ENCODE measurements around the gene PKP1. TPM values are rescaled to one million over a fixed set of nuclear protein-coding genes. Genes with fewer than 3 reads are reported as not detected.

PKP1 gene
- total and polyA plus RNA-seq, 10 of the 15 experiments (the other 5 are each of a cell fraction or from before 2014, with no cell fraction given) = 0.03 TPM; not detected in 9

- intact Hi-C loops (cut with micrococcal nuclease; ENCODE audit: unreplicated experiment) = no loop called here
- H3K4me3 ChIP-seq = no peak overlapping the region
- no TSS peak for BruUV-seq (replicated peaks)
- H3K9me3 ChIP-seq (replicated peaks; ENCODE audit: control insufficient read depth, insufficient read depth, low read length) = no peaks in the 10 kb centered on the region
- no peak for FAIRE-seq
- peak; percentile 50; the same call in 2 of the 3 replicates for ATAC-seq
- no peak overlapping the region for H2AFZ ChIP-seq (ENCODE audit: control insufficient read depth, low read depth, low read length)
- WGBS (ENCODE audit: insufficient coverage, insufficient replicate concordance, low lambda C conversion rate, missing lambda C conversion rate) = 10% methylated on average over 9 of the region's 9 CpGs
- no peaks in the 10 kb centered on the region for H3K79me2 ChIP-seq (ENCODE audit: control insufficient read depth, insufficient read depth, low read length)
- in situ Hi-C loops (cut with MboI) = no loop called here
- SMC1A ChIA-PET (ENCODE audit: uncharacterized antibody, unreplicated experiment) = interaction anchor here (1.2 to 1.7 kb wide), 3 partner anchors 37 to 50 kb away, joined by 4 to 11 read pairs (median 6); no protein-coding TSS in a partner anchor
- no peak overlapping the region for H3K9ac ChIP-seq (ENCODE audit: control insufficient read depth, insufficient read depth, low read length)
- H4K20me1 ChIP-seq (ENCODE audit: control insufficient read depth, insufficient read depth) = no peaks in the 10 kb centered on the region
- CTCF ChIA-PET = interaction anchor here (0.7 to 7.6 kb wide), 4 partner anchors 38 to 123 kb away, joined by 4 to 46 read pairs (median 4); no protein-coding TSS in a partner anchor
- peaks cover 4 to 13% of the 10 kb centered on the region in 2 experiments; a peak in 3 of 4 replicates for H3K27me3 ChIP-seq (replicated peaks in 1 of 2; ENCODE audit: control insufficient read depth in 2 of 2, insufficient read depth in 2 of 2, low read length in 1 of 2)
- no peaks in the 10 kb centered on the region for H3K4me1 ChIP-seq (ENCODE audit: control insufficient read depth, insufficient read depth, low read length)
- TF ChIP-seq RAD21 (IDR thresholded peaks at IDR 0.05; ENCODE audit: insufficient read depth, low read depth, low read length) = 0 out of 2 replicates have a peak, but pooled peaks have one; percentile 9
- no peak for TF ChIP-seq SIX5 (IDR thresholded peaks at IDR 0.05; ENCODE audit: low read depth, low read length, severe bottlenecking)
- TF ChIP-seq POLR2AphosphoS5 (IDR thresholded peaks at IDR 0.05; ENCODE audit: low read length) = no peak
- TF ChIP-seq CTCF (IDR thresholded peaks at IDR 0.05 in 2 of 3, conservative IDR thresholded peaks at IDR 0.05 in 1 of 3; ENCODE audit: control insufficient read depth in 2 of 3, extremely low read depth in 1 of 3, insufficient read depth in 1 of 3, low read depth in 3 of 3, low read length in 3 of 3) = peak; percentile 21 to 43 (median 22); a peak in 3 of 6 replicates
- TF ChIP-seq JUND (IDR thresholded peaks at IDR 0.05; ENCODE audit: low read depth, low read length) = no peak
- peak; percentile 79 to 93; a peak in 3 of 4 replicates for TF ChIP-seq BHLHE40 (IDR thresholded peaks at IDR 0.05; ENCODE audit: borderline replicate concordance in 1 of 2, low read depth in 2 of 2, low read length in 1 of 2)
- RAD21 ChIA-PET (ENCODE audit: unreplicated experiment) = no interaction called here
- DNase-seq (ENCODE audit: low read depth, low spot score) = no peak
- POLR2A ChIA-PET = no interaction called here
- no peaks in the 10 kb centered on the region for H3K36me3 ChIP-seq (ENCODE audit: control insufficient read depth in 2 of 2, insufficient read depth in 2 of 2, low read length in 1 of 2)
- no peak overlapping the region for H3K4me2 ChIP-seq (ENCODE audit: control insufficient read depth, insufficient read depth)
- no peak overlapping the region for H3K27ac ChIP-seq (ENCODE audit: control insufficient read depth, insufficient read depth)
Measured at GRCh38 chr1:201309416-201309815, 26.1 kb downstream of the PKP1 start.
